Measurements from ENCODE around the gene ZNF619.

Gene ZNF619

DNA sequence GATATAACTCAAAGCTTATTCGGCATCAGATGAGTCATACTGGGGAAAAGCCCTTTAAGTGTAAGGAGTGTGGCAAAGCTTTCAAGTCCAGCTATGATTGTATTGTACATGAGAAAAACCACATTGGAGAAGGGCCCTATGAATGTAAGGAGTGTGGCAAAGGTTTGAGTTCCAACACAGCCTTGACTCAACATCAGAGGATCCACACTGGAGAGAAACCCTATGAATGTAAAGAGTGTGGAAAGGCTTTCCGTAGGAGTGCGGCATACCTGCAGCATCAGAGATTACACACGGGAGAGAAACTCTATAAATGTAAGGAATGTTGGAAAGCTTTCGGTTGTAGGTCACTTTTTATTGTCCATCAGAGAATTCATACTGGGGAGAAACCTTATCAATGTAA, 55.3 kb downstream of the ZNF619 start:
- DNase-seq (ENCODE audit: low spot score): no peak
- CTCF ChIA-PET: no interaction called here
- no peak for TF ChIP-seq CTCF (conservative IDR thresholded peaks at IDR 0.05; ENCODE audit: low read depth)
- POLR2A ChIA-PET (ENCODE audit: low non-redundant PET): no interaction called here
- H3K27ac ChIP-seq: no peak overlapping the region

GRCh38 chr3:40534283-40534682, 57.4 kb downstream of the ZNF619 start:
- CTCF ChIA-PET: no interaction called here
- H3K27ac ChIP-seq: no peak overlapping the region
- no peak for DNase-seq (ENCODE audit: low spot score)
- POLR2A ChIA-PET (ENCODE audit: low non-redundant PET): no interaction called here
- no peak for TF ChIP-seq CTCF (conservative IDR thresholded peaks at IDR 0.05; ENCODE audit: low read depth)

Data from RWPE1 (cell line).